Choroid plexus epithelial cell (primary cell): ENCODE data around the gene DENND5B.
A peak's percentile ranks its signal among the peaks of the same experiment; 100 is the strongest.

Experiments
- DNase-seq: peaks from one replicate; pipeline ENCODE4 v3.0.0-alpha.2; 2010; ENCODE audit warnings: low read depth
- H3K4me3 ChIP-seq: 2 replicates; pipeline ENCODE4 v1.5.1; 2011; ENCODE audit warnings: low read depth, mild to moderate bottlenecking, control low read depth, low read length, moderate library complexity
- TF ChIP-seq, protein P1 (sequence below): conservative IDR thresholded peaks from 2 replicates; pipeline ENCODE4 v1.5.1; 2011; ENCODE audit warnings: low read depth, mild to moderate bottlenecking, control low read depth, inconsistent platforms, low read length, moderate library complexity

The DENND5B gene

DNA sequence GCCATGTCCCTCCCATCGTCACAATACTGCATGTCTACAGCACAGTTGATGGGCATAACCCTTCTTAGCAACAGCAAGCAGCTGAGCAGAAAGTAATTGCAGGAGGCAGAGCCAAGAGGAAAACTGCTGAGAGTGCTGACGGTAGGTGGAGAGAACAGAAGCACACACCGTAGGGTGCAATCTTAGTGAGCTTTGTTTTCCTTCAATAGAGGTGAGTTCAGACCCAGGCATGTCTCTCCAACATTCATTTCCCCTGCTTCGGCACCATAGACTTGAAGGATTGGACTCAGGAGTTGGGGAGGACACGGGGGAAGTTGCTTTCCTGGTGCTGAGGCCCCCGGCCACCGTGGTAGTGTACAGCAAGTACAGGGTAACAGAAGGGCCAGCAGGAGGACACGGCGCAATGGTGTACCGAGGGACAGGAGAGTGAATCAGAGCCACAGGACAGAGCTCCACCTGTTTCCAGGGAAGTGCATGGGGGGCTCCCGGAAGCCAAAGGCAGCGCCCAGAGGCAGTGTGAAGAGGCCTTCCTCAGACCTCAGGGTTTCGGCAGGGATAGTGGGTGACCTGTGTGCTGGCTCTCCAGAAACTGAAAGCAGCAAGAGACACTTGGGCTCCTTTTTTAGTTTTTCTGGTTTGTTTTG, 228.7 kb downstream of the DENND5B start:
- TF ChIP-seq, protein P1, sequence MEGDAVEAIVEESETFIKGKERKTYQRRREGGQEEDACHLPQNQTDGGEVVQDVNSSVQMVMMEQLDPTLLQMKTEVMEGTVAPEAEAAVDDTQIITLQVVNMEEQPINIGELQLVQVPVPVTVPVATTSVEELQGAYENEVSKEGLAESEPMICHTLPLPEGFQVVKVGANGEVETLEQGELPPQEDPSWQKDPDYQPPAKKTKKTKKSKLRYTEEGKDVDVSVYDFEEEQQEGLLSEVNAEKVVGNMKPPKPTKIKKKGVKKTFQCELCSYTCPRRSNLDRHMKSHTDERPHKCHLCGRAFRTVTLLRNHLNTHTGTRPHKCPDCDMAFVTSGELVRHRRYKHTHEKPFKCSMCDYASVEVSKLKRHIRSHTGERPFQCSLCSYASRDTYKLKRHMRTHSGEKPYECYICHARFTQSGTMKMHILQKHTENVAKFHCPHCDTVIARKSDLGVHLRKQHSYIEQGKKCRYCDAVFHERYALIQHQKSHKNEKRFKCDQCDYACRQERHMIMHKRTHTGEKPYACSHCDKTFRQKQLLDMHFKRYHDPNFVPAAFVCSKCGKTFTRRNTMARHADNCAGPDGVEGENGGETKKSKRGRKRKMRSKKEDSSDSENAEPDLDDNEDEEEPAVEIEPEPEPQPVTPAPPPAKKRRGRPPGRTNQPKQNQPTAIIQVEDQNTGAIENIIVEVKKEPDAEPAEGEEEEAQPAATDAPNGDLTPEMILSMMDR: no peak
- H3K4me3 ChIP-seq: no peak overlapping the region
- peak; percentile 38 for DNase-seq

DNA sequence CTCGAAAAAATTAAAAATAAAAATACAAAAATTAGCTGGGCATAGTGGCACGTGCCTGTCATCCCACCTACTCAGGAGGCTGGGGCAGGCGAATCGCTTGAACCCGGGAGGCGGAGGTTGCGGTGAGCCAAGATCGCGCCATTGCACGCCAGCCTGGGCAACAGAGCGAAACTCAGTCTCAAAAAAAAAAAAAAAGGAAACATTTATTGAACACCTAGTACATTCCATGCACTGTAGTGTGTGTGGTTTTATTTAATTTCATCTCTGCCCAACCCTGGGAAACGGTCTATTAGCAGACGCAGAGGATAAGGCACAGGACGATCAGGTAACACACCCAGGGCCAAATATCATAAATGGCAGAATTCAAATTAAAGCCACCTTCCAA, 229.2 kb downstream of the DENND5B start:
- no peak overlapping the region for H3K4me3 ChIP-seq
- TF ChIP-seq, protein P1: no peak
- DNase-seq: no peak

DNA sequence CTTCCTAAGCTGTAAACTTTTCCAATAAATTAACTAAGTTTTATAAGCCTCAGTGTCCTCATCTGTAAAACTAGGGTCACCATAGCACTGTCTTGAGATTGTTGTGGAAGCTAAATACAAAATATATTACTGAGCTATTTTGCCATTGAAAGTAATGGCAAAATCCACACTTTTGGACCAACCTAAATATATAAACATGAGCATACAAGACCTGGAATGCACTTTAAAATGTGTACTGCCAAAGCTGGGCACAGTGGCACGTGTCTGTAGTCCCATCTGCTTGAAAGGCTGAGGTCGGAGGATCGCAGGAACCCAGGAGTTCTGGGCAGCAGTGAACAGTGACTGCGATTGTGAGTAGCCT, 235.2 kb downstream of the DENND5B start:
- no peak for DNase-seq
- TF ChIP-seq, protein P1: no peak
- H3K4me3 ChIP-seq: no peak overlapping the region

DNA sequence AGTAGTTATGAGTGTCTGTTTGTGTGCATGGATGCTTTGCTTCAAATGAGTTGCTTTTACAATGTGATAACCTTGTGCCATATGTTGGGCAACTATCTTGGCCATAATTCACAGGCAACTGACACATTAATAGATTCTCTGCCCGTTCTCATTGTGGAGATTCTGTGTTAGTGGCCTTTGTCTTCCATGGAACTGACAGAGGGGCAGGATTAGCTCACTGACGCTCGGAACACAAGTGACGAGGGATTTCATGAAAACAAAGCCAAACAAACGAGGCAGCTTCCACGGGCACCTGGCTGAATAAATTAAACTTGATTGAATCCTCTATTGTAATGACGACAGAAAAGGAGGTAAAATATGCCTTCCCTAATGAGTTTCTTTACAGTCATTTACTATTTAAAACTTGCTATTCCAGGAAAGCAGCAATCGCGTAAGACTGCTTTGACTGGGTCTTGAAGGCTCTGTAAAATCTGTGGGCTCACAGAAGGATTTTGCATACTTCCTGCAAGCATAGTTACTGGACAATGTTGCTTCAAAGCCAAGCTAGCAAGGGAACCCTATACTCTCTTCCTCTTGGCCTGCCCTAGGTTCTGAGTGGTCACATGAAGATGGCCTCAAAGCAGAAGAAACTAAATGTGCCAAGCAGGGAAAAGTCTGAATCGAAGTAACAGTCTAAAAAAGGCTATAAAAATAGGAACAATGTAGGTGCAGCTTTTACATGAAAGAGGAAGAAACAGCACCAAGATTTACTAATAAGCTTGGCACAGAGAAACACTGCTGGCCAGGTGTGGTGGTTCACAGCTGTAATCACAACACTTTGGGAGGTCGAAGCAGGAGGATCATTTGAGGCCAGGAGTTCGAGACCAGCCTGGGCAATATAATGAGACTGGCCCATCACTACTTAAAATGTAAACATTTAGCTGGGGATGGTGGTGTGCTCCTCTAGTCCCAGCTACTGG, 236.9 kb downstream of the DENND5B start:
- peak; percentile 5 for DNase-seq
- TF ChIP-seq, protein P1: no peak
- H3K4me3 ChIP-seq: no peak overlapping the region

DNA sequence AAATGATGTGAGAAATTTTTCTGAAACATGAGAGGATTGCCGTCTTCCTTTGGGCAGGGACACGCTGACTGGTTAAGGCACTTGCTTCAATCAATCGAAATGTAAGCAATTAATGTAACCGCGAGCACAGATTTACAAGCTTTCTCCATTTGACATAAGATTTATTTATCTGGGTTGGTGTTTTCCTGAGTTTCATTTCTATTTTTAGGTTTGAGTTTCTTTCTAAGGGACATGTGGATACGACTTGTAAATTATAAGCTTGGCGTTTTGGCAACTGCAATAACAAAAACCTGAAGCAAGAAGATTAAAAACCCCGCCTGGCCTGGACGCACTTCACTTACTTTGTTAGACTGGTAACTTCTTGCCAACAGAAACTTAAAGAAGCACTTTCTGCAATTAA, 244.7 kb downstream of the DENND5B start:
- no peak overlapping the region for H3K4me3 ChIP-seq
- DNase-seq: no peak
- TF ChIP-seq, protein P1: no peak

DNA sequence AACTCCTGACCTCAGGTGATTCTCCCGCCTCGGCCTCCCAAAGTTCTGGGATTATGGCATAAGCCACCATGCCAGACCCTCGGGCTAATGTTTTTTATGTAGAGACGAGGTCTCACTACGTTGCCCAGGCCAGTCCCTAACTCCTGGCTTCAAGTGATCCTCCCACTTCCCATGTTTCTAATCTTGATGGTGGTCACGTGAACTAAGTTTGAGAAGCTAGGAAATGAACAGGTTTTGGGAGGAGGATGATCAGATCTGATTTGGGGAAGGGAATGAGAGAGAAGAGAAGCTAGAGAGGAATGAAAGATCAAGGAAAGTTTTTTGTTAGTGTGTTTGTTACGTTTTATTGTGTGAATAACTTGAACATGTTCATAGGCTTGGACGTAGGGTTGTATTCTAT, 247.8 kb downstream of the DENND5B start:
- DNase-seq: no peak
- no peak overlapping the region for H3K4me3 ChIP-seq
- TF ChIP-seq, protein P1: no peak
